SJSA1 (cell line): ENCODE data around the gene SETD7. TPM values are rescaled to one million over a fixed set of nuclear protein-coding genes. Genes with fewer than 3 reads are reported as not detected.
A peak's percentile ranks its signal among the peaks of the same experiment; 100 is the strongest.

Experiments
- DNase-seq, 2 experiments: peaks; one replicate each; pipeline ENCODE4 v3.0.0-alpha.2; 2015 to 2020; ENCODE audit warnings: low spot score in 2 of 2, low read depth in 1 of 2
- H3K27ac ChIP-seq: fragments of 250-450 bp; sonication (Bioruptor Pico); 2 replicates; pipeline ENCODE4 v1.5.1; 2020; ENCODE audit warnings: mild to moderate bottlenecking, moderate library complexity
- H3K27me3 ChIP-seq: fragments of 250-450 bp; sonication (Bioruptor Pico); replicated peaks from 2 replicates; pipeline ENCODE4 v1.5.1; 2020; ENCODE audit warnings: mild to moderate bottlenecking, moderate library complexity
- H3K36me3 ChIP-seq: fragments of 250-450 bp; sonication (Bioruptor Pico); 2 replicates; pipeline ENCODE4 v1.5.1; 2020; ENCODE audit warnings: mild to moderate bottlenecking
- H3K4me1 ChIP-seq: fragments of 250-450 bp; sonication (Bioruptor Pico); replicated peaks from 2 replicates; pipeline ENCODE4 v1.6.1; 2021; ENCODE audit warnings: mild to moderate bottlenecking
- H3K4me3 ChIP-seq: fragments of 250-450 bp; sonication (Bioruptor Pico); 2 replicates; pipeline ENCODE4 v1.5.1; 2020; ENCODE audit warnings: mild to moderate bottlenecking
- H3K9me3 ChIP-seq: fragments of 250-450 bp; sonication (Bioruptor Pico); replicated peaks from 2 replicates; pipeline ENCODE4 v1.5.1; 2020; ENCODE audit warnings: mild to moderate bottlenecking
- total RNA-seq: library from RNA; depleted of rRNA; stranded (reverse); fragments of >200 nt; shearing (Covaris generic); gene quantifications from 2 replicates; pipeline ENCODE4 v1.2.3, GENCODE V29; 2014

SETD7 gene
- total RNA-seq, 1 experiment from 2014 or later: 22.9 TPM

DNA sequence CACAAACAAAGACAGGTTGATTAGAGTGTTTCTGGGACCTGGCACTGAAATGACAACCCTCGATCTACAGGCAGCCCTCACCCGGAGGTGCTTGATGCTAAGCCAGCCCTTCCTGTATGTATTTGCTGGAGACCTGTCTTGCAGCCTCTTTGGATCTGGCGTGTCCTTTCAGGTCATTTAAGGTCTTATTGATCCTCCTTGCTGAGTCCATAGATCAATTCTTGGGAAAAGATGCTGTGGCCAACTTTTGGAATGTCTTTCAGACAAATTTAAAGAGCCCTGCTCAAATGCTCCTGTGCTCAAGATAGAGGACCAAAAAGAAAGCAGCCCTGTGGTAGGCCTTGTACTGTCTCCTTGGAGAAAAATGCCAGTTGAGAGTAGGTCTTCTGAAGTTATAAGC, 6.8 kb upstream of the SETD7 start:
- H3K27me3 ChIP-seq: peaks cover 17% of the 10 kb centered on the region
- no peak overlapping the region for H3K4me3 ChIP-seq
- no peaks in the 10 kb centered on the region for H3K9me3 ChIP-seq
- H3K36me3 ChIP-seq: no peaks in the 10 kb centered on the region
- H3K27ac ChIP-seq: no peak overlapping the region
- no peaks in the 10 kb centered on the region for H3K4me1 ChIP-seq
- no peak for DNase-seq

DNA sequence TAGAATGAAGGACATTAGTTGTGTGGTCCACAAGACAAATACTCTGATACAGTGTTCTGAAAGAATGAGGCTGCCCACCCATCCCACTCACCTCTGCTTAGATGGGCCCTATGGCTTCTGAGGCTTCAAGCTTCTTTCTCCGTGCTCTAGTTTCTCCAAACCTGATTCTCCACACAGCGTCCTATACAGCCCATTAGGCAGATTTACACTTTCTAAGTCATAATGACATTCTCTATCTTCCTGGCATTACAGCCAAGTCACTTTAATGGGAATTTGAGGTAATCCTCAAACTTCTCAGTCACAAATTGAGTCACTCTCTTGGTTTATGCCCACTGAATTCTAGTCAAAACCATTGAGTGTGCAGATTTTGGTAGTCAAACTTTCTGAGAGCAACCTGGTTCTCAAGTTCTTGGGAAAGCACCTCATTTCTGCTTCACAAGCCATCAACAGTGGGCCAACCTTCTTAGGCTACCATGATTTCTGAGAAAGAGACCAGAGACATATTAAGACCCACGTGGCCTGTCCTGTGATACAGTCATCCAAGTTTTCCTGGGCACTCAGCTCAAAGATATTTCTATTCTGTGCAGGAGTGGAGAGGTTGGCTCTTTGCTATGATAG, 6.2 kb upstream of the SETD7 start:
- DNase-seq: no peak
- H3K27ac ChIP-seq: no peak overlapping the region

DNA sequence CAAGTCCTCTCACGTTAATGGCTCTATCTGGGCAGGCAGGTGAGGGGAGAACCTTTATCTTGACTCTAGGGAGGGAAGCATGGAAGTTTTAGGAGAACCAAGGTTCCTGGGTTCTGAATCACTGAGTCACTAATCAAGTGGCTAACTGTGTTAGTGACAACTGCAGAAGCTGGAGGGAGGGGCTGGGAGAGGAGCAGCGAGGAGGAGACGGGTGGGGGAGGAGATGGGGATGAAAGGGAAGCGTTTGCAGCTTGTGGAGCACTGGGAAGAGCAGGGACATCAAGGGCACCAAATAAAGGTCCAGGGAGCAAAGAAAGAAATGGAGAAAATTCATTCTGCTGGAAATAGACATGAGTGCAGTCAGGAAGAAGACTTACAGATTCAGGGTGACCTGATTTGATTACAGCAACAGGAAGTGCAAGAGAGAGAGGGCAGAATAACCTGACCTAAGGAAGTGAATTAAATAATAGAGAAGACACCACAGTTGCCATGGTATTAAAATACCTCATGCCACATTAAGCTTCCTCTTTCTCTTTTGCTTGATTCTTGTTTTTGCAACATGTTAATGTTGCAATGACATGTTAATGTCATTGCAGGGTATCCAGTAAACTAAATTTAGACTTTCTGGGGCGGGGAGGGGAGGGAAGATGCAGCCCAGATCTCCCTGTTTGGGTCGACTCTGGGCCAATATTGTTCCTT, 4.5 kb upstream of the SETD7 start:
- peaks cover 26% of the 10 kb centered on the region for H3K27me3 ChIP-seq
- H3K36me3 ChIP-seq: peaks cover 4% of the 10 kb centered on the region
- no peak overlapping the region for H3K4me3 ChIP-seq
- H3K27ac ChIP-seq: no peak overlapping the region
- no peak for DNase-seq
- H3K9me3 ChIP-seq: no peaks in the 10 kb centered on the region; the same call in 1 of the 2 replicates
- H3K4me1 ChIP-seq: peaks cover 7% of the 10 kb centered on the region; the same call in 1 of the 2 replicates

More for the DNA sequence above, 6.2 kb upstream of the SETD7 start:
- Histone ChIP-seq H3K4me1 (no peaks in the 10 kb centered on the region), H3K36me3 (no peaks in the 10 kb centered on the region), H3K27me3 (peaks cover 24% of the 10 kb centered on the region), H3K4me3 (no peak overlapping the region), H3K9me3 (no peaks in the 10 kb centered on the region)

DNA sequence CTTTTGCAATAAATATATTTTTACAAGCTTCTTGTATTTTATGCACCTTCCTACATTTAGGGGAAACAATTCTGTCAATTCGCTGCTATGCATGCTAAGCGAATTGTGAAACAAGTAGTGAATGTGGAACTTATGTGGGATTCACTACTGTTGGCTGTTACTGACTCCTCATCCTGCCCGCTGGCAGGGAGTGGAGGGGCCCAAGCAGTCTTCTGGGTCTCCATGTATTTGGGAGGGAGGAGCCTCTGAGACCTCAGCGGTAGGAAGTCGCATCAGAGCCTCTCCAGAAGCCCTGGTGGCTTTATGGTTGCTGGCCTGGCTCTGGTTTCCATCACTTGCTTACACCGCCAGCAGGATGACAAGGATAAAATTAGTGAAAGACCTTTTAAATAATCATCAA, 3.7 kb upstream of the SETD7 start:
- Histone ChIP-seq H3K27me3 (peaks cover 26% of the 10 kb centered on the region), H3K36me3 (peaks cover 7% of the 10 kb centered on the region), H3K4me3 (no peak overlapping the region), H3K27ac (no peak overlapping the region), H3K4me1 (peaks cover 12% of the 10 kb centered on the region), H3K9me3 (no peaks in the 10 kb centered on the region; the same call in 1 of the 2 replicates)
- no peak for DNase-seq

DNA sequence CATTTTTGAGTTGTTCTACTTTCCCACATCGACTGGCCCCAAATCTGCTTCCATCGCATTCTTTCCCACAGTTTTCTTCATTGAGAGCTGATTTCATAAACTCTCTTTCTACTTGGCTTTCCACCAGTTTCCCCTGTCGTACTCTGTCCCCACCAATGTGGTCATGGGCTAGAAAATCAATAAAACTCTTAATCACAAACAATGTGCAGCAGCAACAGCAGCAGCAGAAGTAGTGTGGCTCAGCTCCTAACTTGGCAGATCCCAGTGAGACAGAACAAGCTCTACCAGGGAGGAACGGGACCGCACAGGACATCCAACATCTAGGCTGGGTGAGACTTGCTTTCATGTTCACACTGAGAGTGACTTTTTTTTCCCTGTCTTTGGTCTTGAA, 3.1 kb upstream of the SETD7 start:
- Histone ChIP-seq H3K27ac (no peak overlapping the region), H3K36me3 (peaks cover 7% of the 10 kb centered on the region), H3K4me1 (peaks cover 18% of the 10 kb centered on the region), H3K9me3 (no peaks in the 10 kb centered on the region; the same call in 1 of the 2 replicates), H3K4me3 (no peak overlapping the region), H3K27me3 (peaks cover 26% of the 10 kb centered on the region)
- DNase-seq: no peak

DNA sequence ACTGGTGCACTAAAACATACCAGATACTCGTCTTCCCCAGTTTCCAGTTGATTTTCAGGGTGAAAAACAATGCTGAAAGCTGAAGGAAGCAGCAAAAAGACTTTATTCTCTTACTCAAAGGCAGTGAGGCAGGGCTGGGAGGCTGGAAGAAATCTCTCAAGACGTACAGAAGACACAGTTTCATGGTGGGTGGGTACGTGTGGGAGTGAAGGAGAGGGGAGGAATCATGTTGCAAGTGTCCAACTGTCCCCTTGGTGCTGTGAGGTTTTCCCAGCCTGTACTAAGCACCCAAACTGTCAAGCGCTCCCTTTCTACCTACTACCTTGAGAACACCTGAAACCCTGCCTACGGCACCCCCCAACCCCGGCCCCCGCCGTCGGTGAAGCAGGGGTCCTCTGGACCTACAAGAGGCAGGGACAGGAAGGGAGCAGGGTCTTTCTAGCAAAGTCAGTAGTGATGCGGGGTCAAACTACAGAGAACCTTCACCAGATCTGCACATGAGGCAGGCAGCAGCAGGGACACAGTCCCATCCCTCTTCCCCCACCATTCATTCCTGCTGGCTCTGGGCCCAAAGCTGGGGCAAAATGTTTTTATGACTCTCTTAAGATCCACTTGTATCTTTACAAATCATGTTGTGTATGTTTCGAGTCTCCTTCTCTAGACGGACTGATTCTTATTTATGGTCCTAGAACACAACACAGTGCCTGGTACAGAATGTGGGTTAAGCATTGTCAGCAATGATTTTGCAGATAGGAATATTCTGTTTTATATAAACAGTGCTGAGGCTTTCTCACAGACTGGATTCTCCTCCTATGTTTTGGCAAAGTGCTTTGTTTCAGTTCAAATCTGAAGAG, 2.4 kb upstream of the SETD7 start:
- H3K9me3 ChIP-seq: no peaks in the 10 kb centered on the region; the same call in 1 of the 2 replicates
- no peak overlapping the region for H3K27ac ChIP-seq

DNA sequence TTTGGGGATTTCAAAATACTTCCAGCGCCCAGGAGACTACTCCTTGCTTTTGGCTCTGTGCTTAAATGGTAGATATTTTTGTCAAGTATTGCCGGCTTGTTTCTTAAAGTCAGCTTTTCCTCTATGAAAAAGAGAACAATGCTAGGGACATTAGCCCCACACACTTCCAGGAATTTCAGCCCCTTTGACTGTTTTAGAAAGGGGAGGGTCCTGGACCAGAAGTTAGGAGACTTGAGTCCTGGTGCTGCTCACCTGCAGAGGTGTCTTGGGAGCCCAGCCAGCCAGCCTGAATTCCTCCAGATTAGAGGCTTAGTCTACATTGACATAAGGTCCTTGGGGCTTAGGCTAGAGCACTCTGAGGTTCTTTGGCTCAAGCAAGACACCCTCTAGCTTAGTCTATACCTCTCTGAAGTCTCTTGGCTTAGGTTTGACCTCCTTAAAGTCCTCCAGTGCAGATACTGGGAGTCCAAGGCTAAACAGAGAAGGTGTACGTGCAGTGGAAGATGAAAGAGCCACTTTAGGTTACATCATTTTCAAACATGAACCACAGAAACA, 1.6 kb upstream of the SETD7 start:
- Histone ChIP-seq H3K4me1 (peaks cover 19% of the 10 kb centered on the region), H3K27ac (no peak overlapping the region), H3K27me3 (peaks cover 26% of the 10 kb centered on the region), H3K9me3 (no peaks in the 10 kb centered on the region; the same call in 1 of the 2 replicates), H3K4me3 (no peak overlapping the region), H3K36me3 (peaks cover 7% of the 10 kb centered on the region)
- DNase-seq: no peak

More for the DNA sequence above, 2.4 kb upstream of the SETD7 start:
- Histone ChIP-seq H3K4me1 (peaks cover 19% of the 10 kb centered on the region), H3K4me3 (no peak overlapping the region), H3K36me3 (peaks cover 7% of the 10 kb centered on the region), H3K27me3 (peaks cover 26% of the 10 kb centered on the region)
- DNase-seq: no peak

DNA sequence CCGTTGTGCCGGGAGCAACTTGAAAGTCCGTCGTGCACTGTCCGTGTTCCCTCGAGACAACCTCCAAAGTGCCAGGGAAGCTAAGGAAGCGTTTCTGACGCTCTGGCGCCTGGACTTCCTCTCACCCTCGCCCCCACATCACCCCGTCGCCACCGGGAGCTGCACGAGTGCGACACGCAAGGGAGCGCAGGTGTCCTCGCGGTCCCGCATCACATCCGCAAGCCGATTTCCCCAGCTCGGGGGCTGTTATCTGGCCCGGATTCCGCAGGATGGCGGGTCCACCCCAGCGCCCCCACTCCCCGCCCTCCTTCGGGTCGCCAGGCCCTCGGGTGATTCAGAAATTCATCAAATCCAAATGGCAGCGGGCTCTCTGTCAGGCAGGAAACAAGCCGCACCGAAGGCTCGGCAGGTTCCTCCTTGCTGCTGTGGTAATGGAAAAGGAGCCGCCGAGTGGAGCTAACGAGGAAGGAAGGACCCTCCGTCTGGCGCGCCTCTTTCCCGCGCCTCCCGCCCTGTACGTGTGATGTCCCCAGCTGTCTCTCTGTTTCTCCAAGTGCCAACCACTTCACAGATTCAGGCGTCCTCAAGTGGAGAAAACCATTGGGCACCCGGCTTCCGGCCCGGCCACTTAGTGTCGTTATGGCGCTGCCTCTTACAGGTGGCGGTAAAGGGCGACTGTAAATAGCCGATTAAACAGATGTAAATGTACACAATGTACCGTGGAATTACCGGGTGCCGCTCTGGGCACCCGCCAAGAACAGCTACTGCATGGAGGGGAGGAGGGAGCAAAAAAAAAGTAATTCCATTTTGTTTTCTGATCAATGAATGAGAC, 921 bp upstream of the SETD7 start:
- H3K9me3 ChIP-seq: no peaks in the 10 kb centered on the region; the same call in 1 of the 2 replicates

DNA sequence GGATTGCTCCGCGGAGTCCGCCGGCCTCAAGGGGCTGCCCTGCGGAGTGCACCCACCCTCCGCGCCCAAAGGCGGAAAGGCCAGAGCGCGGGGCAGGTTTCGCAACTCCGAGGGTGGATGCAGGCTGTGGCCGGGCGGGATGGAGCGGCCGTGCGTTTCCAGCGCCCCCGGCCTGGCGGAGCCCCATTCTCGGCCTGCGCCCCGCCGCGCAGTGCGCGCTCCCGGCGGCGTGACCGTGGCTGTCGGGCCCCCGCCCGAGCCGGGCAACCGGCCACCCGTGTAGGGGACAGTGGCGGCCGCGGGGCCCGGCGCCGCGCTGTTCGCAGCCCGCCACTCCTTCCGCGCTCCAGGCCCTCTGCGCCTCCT, 331 bp downstream of the SETD7 start:
- peak in 1 of 2 experiments; percentile 42 for DNase-seq

More for the DNA sequence above, 921 bp upstream of the SETD7 start:
- Histone ChIP-seq H3K27ac (no peak overlapping the region), H3K27me3 (peaks cover 26% of the 10 kb centered on the region), H3K4me1 (peaks cover 19% of the 10 kb centered on the region), H3K36me3 (peaks cover 7% of the 10 kb centered on the region), H3K4me3 (peak overlapping the region; percentile 94)
- peak; percentile 33 to 46 for DNase-seq

DNA sequence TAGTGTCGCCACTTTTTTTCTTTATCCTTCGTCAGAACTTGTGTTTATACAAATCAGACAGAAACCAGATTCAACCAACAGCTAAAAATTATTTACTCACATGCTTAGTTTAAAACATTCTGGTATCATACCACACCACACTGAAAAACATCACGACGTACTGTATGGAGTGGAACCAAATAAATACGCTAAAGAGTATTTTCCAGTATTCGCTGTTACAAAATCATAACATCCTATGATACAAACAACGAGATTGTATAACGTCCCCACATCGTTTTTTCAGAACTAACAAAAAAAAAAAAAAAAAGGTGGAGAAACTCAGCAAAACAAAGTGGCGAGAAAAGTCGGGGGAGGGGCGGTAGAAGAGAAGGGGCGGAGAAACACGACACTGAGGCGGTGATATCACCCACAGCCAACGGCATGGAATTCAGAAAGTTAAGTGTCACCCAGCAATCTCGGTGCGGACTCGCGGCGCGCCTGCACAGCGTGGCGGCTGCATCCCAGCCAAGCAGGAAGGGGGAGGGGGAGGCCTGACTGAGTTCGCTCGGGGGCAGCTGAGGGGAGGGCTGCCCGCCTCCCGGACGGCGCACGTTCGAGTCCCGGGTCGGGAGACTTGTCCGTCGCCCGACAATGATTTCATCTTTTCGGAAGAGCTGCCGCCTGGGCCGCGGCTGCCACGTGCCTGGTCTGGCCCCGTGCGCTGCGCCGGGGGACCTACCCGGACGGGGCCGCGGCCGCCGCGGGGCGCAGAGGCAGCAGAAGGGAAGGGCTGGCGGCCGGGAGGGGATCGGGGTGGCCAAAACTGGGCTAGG, 920 bp downstream of the SETD7 start:
- Histone ChIP-seq H3K36me3 (peaks cover 7% of the 10 kb centered on the region), H3K4me1 (peaks cover 19% of the 10 kb centered on the region), H3K27me3 (peaks cover 26% of the 10 kb centered on the region), H3K4me3 (peak overlapping the region; percentile 94), H3K9me3 (no peaks in the 10 kb centered on the region; the same call in 1 of the 2 replicates), H3K27ac (peak overlapping the region; percentile 83)
- peak; percentile 88 to 92 for DNase-seq

More for the DNA sequence above, 331 bp downstream of the SETD7 start:
- H3K36me3 ChIP-seq: peaks cover 7% of the 10 kb centered on the region
- H3K27me3 ChIP-seq: peaks cover 26% of the 10 kb centered on the region
- H3K4me3 ChIP-seq: peak overlapping the region; percentile 94
- peak overlapping the region; percentile 83 for H3K27ac ChIP-seq
- no peaks in the 10 kb centered on the region; the same call in 1 of the 2 replicates for H3K9me3 ChIP-seq
- peaks cover 19% of the 10 kb centered on the region for H3K4me1 ChIP-seq

DNA sequence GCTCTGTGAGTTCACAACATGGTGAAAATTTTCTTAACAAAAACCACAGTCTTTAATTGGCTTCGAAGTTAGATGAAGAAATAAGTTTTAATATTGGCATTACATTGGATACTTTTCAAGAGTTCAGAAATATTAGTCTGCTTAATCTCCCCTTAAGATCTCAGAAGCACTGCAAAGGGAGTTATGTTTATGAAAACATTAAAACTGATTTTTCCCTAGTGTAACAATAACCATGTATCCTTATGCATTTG, 1.5 kb downstream of the SETD7 start:
- Histone ChIP-seq H3K27me3 (peaks cover 26% of the 10 kb centered on the region), H3K36me3 (peaks cover 7% of the 10 kb centered on the region), H3K27ac (peak overlapping the region; percentile 83), H3K4me3 (peak overlapping the region; percentile 94), H3K4me1 (peaks cover 19% of the 10 kb centered on the region), H3K9me3 (no peaks in the 10 kb centered on the region; the same call in 1 of the 2 replicates)
- no peak for DNase-seq
